A549 (cell line): ENCODE data around the gene WDR49.

ENCODE experiments used
- BHLHE40 ChIP-seq: IDR thresholded peaks from 2 replicates; pipeline ENCODE4 v1.6.1; 2012; ENCODE audit warnings: low read depth, low read length, inconsistent platforms
- CHD2 ChIP-seq: fragments of 150-350 bp; IDR thresholded peaks from 2 replicates; pipeline ENCODE4 v1.6.1; 2014; ENCODE audit warnings: low read length; ENCODE audit not compliant: partially characterized antibody
- CHD4 ChIP-seq: fragments of 200-600 bp; sonication (generic); IDR thresholded peaks from 2 replicates; pipeline ENCODE4 v1.6.1; 2016; ENCODE audit warnings: antibody characterized with exemption, mild to moderate bottlenecking, borderline replicate concordance
- CTCF ChIP-seq: fragments of >200 bp; sonication (Bioruptor Twin); formaldehyde crosslinking; IDR thresholded peaks from 3 replicates; pipeline ENCODE4 v1.5.1; 2016
- ELK1 ChIP-seq: fragments of 150-350 bp; IDR thresholded peaks from 2 replicates; pipeline ENCODE4 v1.6.1; 2014; ENCODE audit warnings: low read depth, mild to moderate bottlenecking, low read length
- EP300 ChIP-seq, 2 experiments: fragments of >200 bp; sonication (Bioruptor Twin); formaldehyde crosslinking; IDR thresholded peaks; 2 replicates in 1 of 2; 3 replicates in 1 of 2; pipeline ENCODE4 v1.6.1; 2016 to 2017
- HOXA7 ChIP-seq: fragments of 250-450 bp; sonication (Bioruptor Pico); IDR thresholded peaks from 2 replicates; pipeline ENCODE4 v1.5.0; 2020; ENCODE audit warnings: mild to moderate bottlenecking, moderate library complexity
- MAZ ChIP-seq: fragments of 150-350 bp; IDR thresholded peaks from 2 replicates; pipeline ENCODE4 v1.6.1; 2014; ENCODE audit warnings: antibody characterized with exemption, low read depth, low read length, borderline replicate concordance
- MYC ChIP-seq: IDR thresholded peaks from 2 replicates; pipeline ENCODE4 v1.6.1; 2012; ENCODE audit warnings: mild to moderate bottlenecking, inconsistent platforms, low read length, improper control_type of control experiment, borderline replicate concordance
- NR3C1 ChIP-seq: fragments of >200 bp; sonication (Bioruptor Twin); formaldehyde crosslinking; IDR thresholded peaks from 3 replicates; pipeline ENCODE4 v1.6.1; 2017
- RCOR1 ChIP-seq: fragments of 150-350 bp; IDR thresholded peaks from 2 replicates; pipeline ENCODE4 v1.6.1; 2014; ENCODE audit warnings: antibody characterized with exemption, low read length, low read depth
- SMC3 ChIP-seq: fragments of >200 bp; sonication (Bioruptor Twin); formaldehyde crosslinking; IDR thresholded peaks from 3 replicates; pipeline ENCODE4 v1.6.1; 2018; ENCODE audit warnings: inconsistent platforms
- ZSCAN20 ChIP-seq: fragments of 250-450 bp; sonication (Bioruptor Pico); IDR thresholded peaks from 2 replicates; pipeline ENCODE4 v1.8.0; 2022; ENCODE audit warnings: mild to moderate bottlenecking, moderate library complexity

DNA sequence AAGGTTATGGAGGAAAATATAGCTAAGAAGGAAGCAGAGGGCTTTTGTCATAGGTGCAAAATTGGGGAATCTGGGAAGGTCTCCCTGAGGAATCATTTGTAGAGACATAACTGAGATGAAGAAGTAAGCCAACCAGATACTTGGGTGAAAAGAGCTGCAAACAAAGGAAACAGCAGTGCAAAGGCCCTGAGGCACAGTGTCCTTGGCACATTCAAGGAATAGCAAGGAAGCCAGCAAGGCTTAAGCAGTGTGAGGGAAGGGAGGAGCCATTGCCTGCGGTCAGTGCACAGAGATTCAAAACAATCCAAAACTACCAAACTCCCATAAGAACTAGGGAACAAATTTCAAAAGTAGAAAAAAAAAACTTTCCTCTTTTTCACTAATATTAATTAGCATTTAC, 88.3 kb downstream of the WDR49 start:
- TF ChIP-seq BHLHE40 = no peak
- no peak for TF ChIP-seq CHD4
- no peak for TF ChIP-seq CTCF
- no peak for TF ChIP-seq EP300 (IDR thresholded peaks at IDR 0.05)
- TF ChIP-seq MYC = no peak
- TF ChIP-seq RCOR1 = no peak
- TF ChIP-seq ELK1 = no peak
- TF ChIP-seq ZSCAN20 (CRISPR knock-in tag) = no peak
- no peak for TF ChIP-seq NR3C1
- TF ChIP-seq SMC3 = no peak
- TF ChIP-seq HOXA7 (CRISPR knock-in tag) = no peak
- TF ChIP-seq MAZ = no peak
- TF ChIP-seq CHD2 = no peak
